NCI-H2196 treated with DMSO at 0.1 percent for 48 hours (cell line): ENCODE measurements around the gene MYCBP2.

Experiments
- DNase-seq: peaks from one replicate; lab custom pipeline; 2025; ENCODE audit not compliant: unreplicated experiment; lab: John Stamatoyannopoulos, UW

MYCBP2 gene

GRCh38 chr13:77001963-77002587, 324.8 kb downstream of the MYCBP2 start:
- DNase-seq, result no peak

- DNase-seq, result no peak
These were observed 325.4 kb downstream of the MYCBP2 start for GRCh38 chr13:77001540-77001939.

- no peak for DNase-seq
These were observed 326.4 kb downstream of the MYCBP2 start for GRCh38 chr13:77000475-77000874.
